ENCODE results near the gene TMEM200A. TPM values are rescaled to one million over a fixed set of nuclear protein-coding genes. Genes with fewer than 3 reads are reported as not detected.

The TMEM200A gene
- total RNA-seq, 1 experiment from 2014 or later, result not detected

DNA sequence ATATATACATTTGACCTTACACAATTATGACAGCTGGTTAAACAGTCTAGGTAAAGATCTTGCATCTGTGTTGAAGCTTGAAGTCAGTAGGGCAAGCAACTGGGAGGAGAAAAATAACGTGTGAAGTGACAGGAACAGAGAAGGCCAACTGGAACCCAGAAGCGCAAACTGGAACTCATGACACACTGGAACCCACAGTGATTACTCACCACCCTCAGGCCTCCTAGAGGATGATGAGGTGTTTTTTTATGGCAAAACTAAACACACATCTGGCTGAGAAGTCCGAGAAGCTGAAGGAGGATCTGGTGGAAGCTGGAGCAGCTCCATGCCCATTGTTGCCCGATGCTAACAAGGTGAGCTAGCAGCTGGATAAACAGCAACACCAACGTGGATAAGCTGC, 108.1 kb downstream of the TMEM200A start:
- BruUV-seq (replicated peaks), result no TSS peak
- intact Hi-C loops (cut with micrococcal nuclease; ENCODE audit: unreplicated experiment), result no loop called here
- no peak for DNase-seq
- Mint-ChIP-seq H3K36me3 (ENCODE audit: insufficient read depth, unreplicated experiment) (no peaks in the 10 kb centered on the region), H3K27me3 (ENCODE audit: unreplicated experiment) (peaks cover 28% of the 10 kb centered on the region), H3K4me3 (ENCODE audit: low read depth, unreplicated experiment) (no peak overlapping the region), H3K27ac (ENCODE audit: unreplicated experiment) (no peak overlapping the region), H3K9me3 (ENCODE audit: low read depth, unreplicated experiment) (peaks cover 3% of the 10 kb centered on the region), H3K4me1 (ENCODE audit: low read depth, unreplicated experiment) (no peaks in the 10 kb centered on the region)
- CTCF ChIA-PET, result interaction anchor here (1.4 kb wide), 1 partner anchor 19 kb away, joined by 4 read pairs; no protein-coding TSS in a partner anchor
- TF ChIP-seq, protein P1, sequence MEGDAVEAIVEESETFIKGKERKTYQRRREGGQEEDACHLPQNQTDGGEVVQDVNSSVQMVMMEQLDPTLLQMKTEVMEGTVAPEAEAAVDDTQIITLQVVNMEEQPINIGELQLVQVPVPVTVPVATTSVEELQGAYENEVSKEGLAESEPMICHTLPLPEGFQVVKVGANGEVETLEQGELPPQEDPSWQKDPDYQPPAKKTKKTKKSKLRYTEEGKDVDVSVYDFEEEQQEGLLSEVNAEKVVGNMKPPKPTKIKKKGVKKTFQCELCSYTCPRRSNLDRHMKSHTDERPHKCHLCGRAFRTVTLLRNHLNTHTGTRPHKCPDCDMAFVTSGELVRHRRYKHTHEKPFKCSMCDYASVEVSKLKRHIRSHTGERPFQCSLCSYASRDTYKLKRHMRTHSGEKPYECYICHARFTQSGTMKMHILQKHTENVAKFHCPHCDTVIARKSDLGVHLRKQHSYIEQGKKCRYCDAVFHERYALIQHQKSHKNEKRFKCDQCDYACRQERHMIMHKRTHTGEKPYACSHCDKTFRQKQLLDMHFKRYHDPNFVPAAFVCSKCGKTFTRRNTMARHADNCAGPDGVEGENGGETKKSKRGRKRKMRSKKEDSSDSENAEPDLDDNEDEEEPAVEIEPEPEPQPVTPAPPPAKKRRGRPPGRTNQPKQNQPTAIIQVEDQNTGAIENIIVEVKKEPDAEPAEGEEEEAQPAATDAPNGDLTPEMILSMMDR (IDR thresholded peaks at IDR 0.05; ENCODE audit: unreplicated experiment), result no peak

DNA sequence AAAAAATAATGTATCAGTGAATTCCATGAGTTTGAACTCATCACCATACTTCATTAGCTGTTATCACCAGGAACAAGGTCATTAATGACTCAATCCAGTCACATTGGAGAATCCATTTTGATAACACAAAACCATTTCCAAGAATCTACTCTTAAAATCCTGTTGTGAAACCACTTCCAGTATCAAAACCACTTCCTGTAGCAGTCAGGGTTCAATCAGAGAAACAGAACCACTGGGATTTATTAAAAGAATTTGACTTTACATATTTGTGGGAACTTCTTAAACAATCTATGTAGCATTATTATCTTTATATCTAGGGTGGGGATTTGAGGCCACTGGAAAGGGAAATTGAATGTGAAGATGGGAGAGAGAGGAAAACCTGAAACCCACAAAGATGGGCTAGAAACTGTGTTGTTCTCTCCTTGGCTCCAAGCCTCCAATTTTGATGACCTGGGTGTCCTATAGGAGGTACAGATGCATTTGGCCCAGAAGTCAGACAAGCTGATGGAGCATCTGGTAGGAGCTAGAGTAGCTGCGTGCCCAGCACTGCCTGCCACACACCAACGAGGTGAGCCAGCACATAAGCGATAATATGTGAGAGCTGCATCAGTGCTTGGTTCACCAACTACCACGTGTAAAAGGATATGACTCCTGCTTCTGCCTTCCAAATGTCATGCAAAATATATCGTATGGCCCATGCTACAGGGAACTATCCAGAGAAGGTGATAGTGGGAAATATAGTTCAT, 117.0 kb downstream of the TMEM200A start:
- no TSS peak for BruUV-seq (replicated peaks)
- Mint-ChIP-seq H3K4me3 (ENCODE audit: low read depth, unreplicated experiment) (no peak overlapping the region), H3K36me3 (ENCODE audit: insufficient read depth, unreplicated experiment) (no peaks in the 10 kb centered on the region), H3K4me1 (ENCODE audit: low read depth, unreplicated experiment) (no peaks in the 10 kb centered on the region), H3K27me3 (ENCODE audit: unreplicated experiment) (no peaks in the 10 kb centered on the region), H3K27ac (ENCODE audit: unreplicated experiment) (no peak overlapping the region), H3K9me3 (ENCODE audit: low read depth, unreplicated experiment) (peaks cover 3% of the 10 kb centered on the region)
- CTCF ChIA-PET, result no interaction called here
- DNase-seq, result no peak
- intact Hi-C loops (cut with micrococcal nuclease; ENCODE audit: unreplicated experiment), result no loop called here
- TF ChIP-seq, protein P1 (IDR thresholded peaks at IDR 0.05; ENCODE audit: unreplicated experiment), result no peak

DNA sequence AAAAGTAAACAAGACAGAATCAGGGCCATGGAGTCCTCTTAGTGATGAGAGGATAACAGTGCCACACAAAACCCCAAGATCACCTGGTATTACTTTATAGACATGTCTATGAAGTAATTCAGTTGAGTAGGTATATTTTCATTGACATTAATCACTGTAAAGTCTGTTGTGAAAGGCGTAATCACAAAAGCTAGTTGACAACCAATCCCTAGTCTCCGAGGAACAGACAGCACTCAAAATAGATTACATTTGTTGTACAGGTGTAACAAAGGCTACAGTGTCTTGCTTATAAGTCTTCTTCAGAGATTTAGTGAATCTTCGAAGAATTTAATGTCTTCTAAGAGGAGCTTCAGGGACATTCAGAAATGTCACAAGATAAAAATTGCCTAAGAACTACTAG, 120.1 kb downstream of the TMEM200A start:
- Mint-ChIP-seq H3K27me3 (ENCODE audit: unreplicated experiment) (no peaks in the 10 kb centered on the region), H3K36me3 (ENCODE audit: insufficient read depth, unreplicated experiment) (no peaks in the 10 kb centered on the region), H3K4me1 (ENCODE audit: low read depth, unreplicated experiment) (no peaks in the 10 kb centered on the region), H3K27ac (ENCODE audit: unreplicated experiment) (no peak overlapping the region), H3K9me3 (ENCODE audit: low read depth, unreplicated experiment) (no peaks in the 10 kb centered on the region), H3K4me3 (ENCODE audit: low read depth, unreplicated experiment) (no peak overlapping the region)
- TF ChIP-seq, protein P1 (IDR thresholded peaks at IDR 0.05; ENCODE audit: unreplicated experiment), result no peak
- intact Hi-C loops (cut with micrococcal nuclease; ENCODE audit: unreplicated experiment), result no loop called here
- no TSS peak for BruUV-seq (replicated peaks)
- no peak for DNase-seq
- CTCF ChIA-PET, result no interaction called here

DNA sequence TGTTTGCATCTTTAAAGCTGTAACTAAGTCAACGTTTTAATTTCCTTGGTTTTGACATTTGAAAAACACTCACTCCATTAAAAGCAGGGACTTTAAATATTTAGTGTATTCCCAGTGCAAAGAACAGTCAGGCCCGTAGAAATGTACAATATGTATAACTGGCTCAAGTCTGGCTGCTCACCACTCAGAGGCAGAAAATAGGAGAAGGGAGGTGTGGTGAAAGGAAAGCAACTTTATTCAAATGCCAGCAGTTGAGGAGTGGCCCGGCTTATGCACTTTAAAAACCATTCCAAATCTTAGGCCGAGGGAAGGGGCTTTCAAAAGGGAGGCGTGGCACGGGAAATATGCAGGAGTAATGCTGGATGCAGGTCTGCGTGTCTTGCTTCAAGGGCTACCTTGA, 120.6 kb downstream of the TMEM200A start:
- no TSS peak for BruUV-seq (replicated peaks)
- CTCF ChIA-PET, result no interaction called here
- H3K27ac Mint-ChIP-seq (ENCODE audit: unreplicated experiment), result no peak overlapping the region

More for the DNA sequence above, 120.6 kb downstream of the TMEM200A start:
- TF ChIP-seq, protein P1 (IDR thresholded peaks at IDR 0.05; ENCODE audit: unreplicated experiment), result no peak
- H3K4me1 Mint-ChIP-seq (ENCODE audit: low read depth, unreplicated experiment), result no peaks in the 10 kb centered on the region
- no peak overlapping the region for H3K4me3 Mint-ChIP-seq (ENCODE audit: low read depth, unreplicated experiment)
- peaks cover 4% of the 10 kb centered on the region for H3K27me3 Mint-ChIP-seq (ENCODE audit: unreplicated experiment)
- no peaks in the 10 kb centered on the region for H3K36me3 Mint-ChIP-seq (ENCODE audit: insufficient read depth, unreplicated experiment)
- no peaks in the 10 kb centered on the region for H3K9me3 Mint-ChIP-seq (ENCODE audit: low read depth, unreplicated experiment)
- no peak for DNase-seq
- intact Hi-C loops (cut with micrococcal nuclease; ENCODE audit: unreplicated experiment), result no loop called here

All from Calu3 (cell line).